ENCODE data around the gene BAMBI. TPM values are rescaled to one million over a fixed set of nuclear protein-coding genes. Genes with fewer than 3 reads are reported as not detected.

The BAMBI gene
- total RNA-seq, 1 experiment from 2014 or later, result 6.2 TPM

GRCh38 chr10:28721318-28721951, 44.1 kb downstream of the BAMBI start:
- peaks cover 9 to 13% of the 10 kb centered on the region in 2 experiments; a peak in 3 of 4 replicates for H3K4me1 ChIP-seq (ENCODE audit: control insufficient read depth in 1 of 2, insufficient read depth in 2 of 2, low read length in 2 of 2)
- H3K4me3 ChIP-seq (replicated peaks in 1 of 2; ENCODE audit: low read depth in 1 of 2, low read length in 2 of 2), result no peak overlapping the region
- ChIA-PET CTCF (no interaction called here), RAD21 (ENCODE audit: low non-redundant PET in 1 of 2, low total read pairs in 2 of 2, uncharacterized antibody in 2 of 2, unreplicated experiment in 2 of 2) (no interaction called here), POLR2A (no interaction called here)
- no peak for TF ChIP-seq POLR2AphosphoS5 (IDR thresholded peaks at IDR 0.05; ENCODE audit: low read depth, low read length)
- TF ChIP-seq SP1 (IDR thresholded peaks at IDR 0.05; ENCODE audit: low read depth), result no peak
- no peak for TF ChIP-seq EZH2phosphoT487 (IDR thresholded peaks at IDR 0.05; ENCODE audit: borderline replicate concordance)
- no peak for TF ChIP-seq SIN3A (IDR thresholded peaks at IDR 0.05; ENCODE audit: low read depth)
- no peaks in the 10 kb centered on the region for H3K9me2 ChIP-seq (ENCODE audit: insufficient read depth)
- no peak overlapping the region for H3K4me2 ChIP-seq (ENCODE audit: low read length)
- intact Hi-C loops (cut with micrococcal nuclease), result no loop called here
- no peaks in the 10 kb centered on the region for H3K79me2 ChIP-seq (ENCODE audit: insufficient read depth, low read length)
- DNase-seq (ENCODE audit: low read depth, low spot score) (no peak), ATAC-seq (no peak)
- H2AFZ ChIP-seq (ENCODE audit: low read depth, low read length, poor library complexity, severe bottlenecking), result no peak overlapping the region
- no peaks in the 10 kb centered on the region for H4K20me1 ChIP-seq (ENCODE audit: insufficient read depth)
- H3K27me3 ChIP-seq (ENCODE audit: insufficient read depth, low read length), result no peaks in the 10 kb centered on the region
- H3K27ac ChIP-seq (ENCODE audit: low read depth, low read length), result no peak overlapping the region
- BruUV-seq (replicated peaks), result no TSS peak
- H3K9ac ChIP-seq (ENCODE audit: low read length), result no peak overlapping the region
- no peaks in the 10 kb centered on the region for H3K9me3 ChIP-seq (ENCODE audit: control insufficient read depth in 1 of 2, insufficient read depth in 1 of 2, low read depth in 1 of 2, low read length in 2 of 2)
- H3K36me3 ChIP-seq (ENCODE audit: control insufficient read depth in 1 of 2, insufficient read depth in 2 of 2, low read length in 2 of 2), result no peaks in the 10 kb centered on the region

DNA sequence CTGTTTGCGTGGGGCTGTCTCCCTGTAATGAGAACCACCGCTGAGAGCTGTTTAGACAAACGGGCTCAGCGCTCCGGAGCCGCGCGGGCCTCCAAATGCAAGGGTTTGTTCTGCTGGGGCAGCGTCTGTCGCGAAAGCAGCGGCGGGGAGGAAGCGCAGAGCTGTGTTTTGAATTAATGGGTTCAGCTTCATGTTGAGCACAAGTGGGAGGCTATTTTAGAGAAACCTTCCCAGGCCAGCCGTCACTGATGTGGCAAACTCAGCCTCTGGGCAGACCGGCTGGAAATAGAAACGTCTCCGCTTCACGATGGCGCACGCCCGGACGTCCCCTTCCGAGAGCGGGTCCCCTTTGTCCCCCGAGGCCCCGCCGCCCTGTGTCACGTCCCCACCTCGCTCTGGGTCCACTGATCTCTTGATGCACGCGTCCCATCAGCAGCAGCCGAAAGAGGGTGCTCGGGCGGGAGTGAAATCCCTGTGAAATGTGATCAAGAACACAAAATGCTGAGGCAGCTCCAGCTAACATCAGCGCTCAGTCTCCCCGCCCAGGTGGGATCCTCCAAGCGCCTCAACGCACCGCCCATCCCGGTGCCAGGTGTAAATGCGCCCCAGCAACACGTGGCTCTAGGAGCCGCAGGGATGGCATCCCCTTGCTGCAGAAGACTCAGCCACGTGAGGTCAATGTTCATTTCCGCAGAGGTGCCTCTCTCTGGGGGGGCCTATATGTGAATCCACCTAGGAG, 44.9 kb downstream of the BAMBI start:
- CTCF ChIA-PET, result no interaction called here
- no peak for TF ChIP-seq YY1 (IDR thresholded peaks at IDR 0.05; ENCODE audit: extremely low read depth, insufficient replicate concordance, low read depth, low read length)
- TF ChIP-seq MAX (IDR thresholded peaks at IDR 0.05), result no peak
- no peak for TF ChIP-seq EZH2phosphoT487 (IDR thresholded peaks at IDR 0.05; ENCODE audit: borderline replicate concordance)
- no peak for TF ChIP-seq POLR2A (IDR thresholded peaks at IDR 0.05; ENCODE audit: borderline replicate concordance, extremely low read depth, insufficient read depth, insufficient read length)
- no peak for TF ChIP-seq CBX3 (IDR thresholded peaks at IDR 0.05; ENCODE audit: low read depth)
- TF ChIP-seq SRF (IDR thresholded peaks at IDR 0.05; ENCODE audit: low read depth), result no peak
- no peak for TF ChIP-seq EZH2 (IDR thresholded peaks at IDR 0.05)
- TF ChIP-seq CEBPB (IDR thresholded peaks at IDR 0.05; ENCODE audit: low read depth), result no peak
- no peak for TF ChIP-seq ZFX (IDR thresholded peaks at IDR 0.05)
- no peak for TF ChIP-seq EGR1 (IDR thresholded peaks at IDR 0.05; ENCODE audit: low read depth)
- TF ChIP-seq SP1 (IDR thresholded peaks at IDR 0.05; ENCODE audit: low read depth), result no peak
- no peak for DNase-seq (ENCODE audit: low read depth, low spot score)
- Histone ChIP-seq H3K4me3 (replicated peaks in 1 of 2; ENCODE audit: low read depth in 1 of 2, low read length in 2 of 2) (no peak overlapping the region), H2AFZ (ENCODE audit: low read depth, low read length, poor library complexity, severe bottlenecking) (no peak overlapping the region), H3K9me2 (ENCODE audit: insufficient read depth) (no peaks in the 10 kb centered on the region), H3K27ac (ENCODE audit: low read depth, low read length) (no peak overlapping the region), H3K4me1 (ENCODE audit: control insufficient read depth in 1 of 2, insufficient read depth in 2 of 2, low read length in 2 of 2) (peaks cover 9 to 13% of the 10 kb centered on the region in 2 experiments; a peak in 3 of 4 replicates), H3K27me3 (ENCODE audit: insufficient read depth, low read length) (no peaks in the 10 kb centered on the region), H3K9ac (ENCODE audit: low read length) (no peak overlapping the region), H3K36me3 (ENCODE audit: control insufficient read depth in 1 of 2, insufficient read depth in 2 of 2, low read length in 2 of 2) (no peaks in the 10 kb centered on the region), H3K9me3 (ENCODE audit: control insufficient read depth in 1 of 2, insufficient read depth in 1 of 2, low read depth in 1 of 2, low read length in 2 of 2) (no peaks in the 10 kb centered on the region), H4K20me1 (ENCODE audit: insufficient read depth) (no peaks in the 10 kb centered on the region), H3K4me2 (ENCODE audit: low read length) (no peak overlapping the region), H3K79me2 (ENCODE audit: insufficient read depth, low read length) (no peaks in the 10 kb centered on the region)
- no peak for ATAC-seq
- POLR2A ChIA-PET, result no interaction called here
- intact Hi-C loops (cut with micrococcal nuclease), result no loop called here
- RAD21 ChIA-PET (ENCODE audit: low non-redundant PET in 1 of 2, low total read pairs in 2 of 2, uncharacterized antibody in 2 of 2, unreplicated experiment in 2 of 2), result no interaction called here
- no TSS peak for BruUV-seq (replicated peaks)
